Astrocyte of the hippocampus (primary cell): ENCODE results near the gene DMRTB1.
A peak's percentile ranks its signal among the peaks of the same experiment; 100 is the strongest.

Experiments used
- DNase-seq: peaks from one replicate; pipeline ENCODE4 v3.0.0; 2011; ENCODE audit warnings: low read depth, low spot score

Gene DMRTB1

GRCh38 chr1:53508056-53508990 lies 49.1 kb downstream of the DMRTB1 start:
- DNase-seq = no peak

- peak; percentile 57 for DNase-seq
Measured at GRCh38 chr1:53508991-53509666, 49.9 kb downstream of the DMRTB1 start.

GRCh38 chr1:53509775-53510174 lies 50.6 kb downstream of the DMRTB1 start:
- DNase-seq = no peak

- no peak for DNase-seq
Measured at GRCh38 chr1:53510215-53510614, 51.0 kb downstream of the DMRTB1 start.

- DNase-seq = no peak
Measured at GRCh38 chr1:53511323-53511932, 52.2 kb downstream of the DMRTB1 start.

- DNase-seq = peak; percentile 90
Measured at GRCh38 chr1:53511933-53512806, 53.0 kb downstream of the DMRTB1 start.

- no peak for DNase-seq
Measured at GRCh38 chr1:53512807-53513755, 53.9 kb downstream of the DMRTB1 start.

- DNase-seq = no peak
Measured at GRCh38 chr1:53513846-53514245, 54.6 kb downstream of the DMRTB1 start.

- no peak for DNase-seq
Measured at GRCh38 chr1:53514436-53514835, 55.2 kb downstream of the DMRTB1 start.

GRCh38 chr1:53516181-53516580 lies 57.0 kb downstream of the DMRTB1 start:
- no peak for DNase-seq
